GM19438 (cell line): ENCODE results near the gene GALNT10.

Experiments
- ATAC-seq: cut with Tn5 transposase; IDR thresholded peaks from one replicate; pipeline ENCODE4 v1.9.1; 2021; ENCODE audit warnings: low read depth; ENCODE audit not compliant: unreplicated experiment

The GALNT10 gene

GRCh38 chr5:154421868-154422267, 231.3 kb downstream of the GALNT10 start:
- ATAC-seq, result no peak

- ATAC-seq, result no peak
Observed at GRCh38 chr5:154422298-154422697, 231.8 kb downstream of the GALNT10 start.

- no peak for ATAC-seq
Observed at GRCh38 chr5:154428208-154428607, 237.7 kb downstream of the GALNT10 start.

DNA sequence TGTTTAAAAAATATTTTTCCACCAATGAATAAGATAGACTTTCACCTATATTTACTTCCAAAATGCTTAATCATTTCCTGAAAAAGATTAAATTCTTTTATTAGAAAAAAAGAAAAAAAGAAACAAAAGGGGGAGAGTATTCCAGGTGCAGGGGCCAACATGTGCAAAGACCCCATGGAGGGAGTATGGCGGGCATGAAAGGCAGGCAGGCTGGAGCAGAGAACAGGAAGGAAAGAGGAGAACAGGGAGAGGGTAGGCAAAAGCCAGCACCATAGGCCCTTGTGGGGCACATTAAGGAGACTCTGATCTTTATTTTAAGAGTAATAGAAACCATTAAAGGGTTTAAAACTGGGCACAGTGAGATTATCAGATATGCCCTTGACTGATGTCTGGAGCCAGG, 238.8 kb downstream of the GALNT10 start:
- no peak for ATAC-seq

GRCh38 chr5:154430466-154430865, 239.9 kb downstream of the GALNT10 start:
- ATAC-seq, result no peak

DNA sequence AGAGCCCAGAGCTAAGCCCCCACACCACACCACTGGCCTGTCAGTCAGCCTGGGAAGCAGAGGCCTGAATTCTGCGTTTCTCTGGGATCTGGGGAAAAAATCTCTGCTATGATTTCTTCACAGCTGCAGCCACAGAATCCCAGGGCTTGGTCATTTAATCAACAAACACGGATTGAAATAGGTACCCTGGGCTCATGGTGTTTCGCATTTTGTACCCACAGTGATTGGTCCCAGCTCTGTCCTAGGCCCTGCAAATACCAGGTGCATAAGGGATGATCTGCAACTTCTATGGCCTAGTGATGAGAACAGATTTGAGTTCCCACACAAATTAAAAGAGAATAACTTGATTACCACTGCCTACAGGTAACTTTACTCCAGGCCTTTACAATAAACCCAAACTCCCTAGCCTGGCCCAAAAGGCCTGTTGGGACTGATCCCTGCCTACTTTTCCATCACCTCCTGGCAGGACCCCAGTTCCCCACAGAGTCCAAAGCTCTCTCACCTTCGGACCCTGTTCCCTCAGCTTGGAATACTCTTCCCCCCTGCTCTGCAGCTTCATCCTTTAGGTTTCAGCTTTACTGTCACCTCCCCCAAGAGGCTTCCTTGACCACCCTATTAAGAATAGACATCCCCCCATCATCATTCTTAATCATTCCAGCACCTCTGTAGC, 240.6 kb downstream of the GALNT10 start:
- ATAC-seq, result no peak

- ATAC-seq, result no peak
Observed at GRCh38 chr5:154435226-154435625, 244.7 kb downstream of the GALNT10 start.

GRCh38 chr5:154437281-154437965, 246.9 kb downstream of the GALNT10 start:
- no peak for ATAC-seq

- no peak for ATAC-seq
Observed at GRCh38 chr5:154440540-154440939, 250.0 kb downstream of the GALNT10 start.

DNA sequence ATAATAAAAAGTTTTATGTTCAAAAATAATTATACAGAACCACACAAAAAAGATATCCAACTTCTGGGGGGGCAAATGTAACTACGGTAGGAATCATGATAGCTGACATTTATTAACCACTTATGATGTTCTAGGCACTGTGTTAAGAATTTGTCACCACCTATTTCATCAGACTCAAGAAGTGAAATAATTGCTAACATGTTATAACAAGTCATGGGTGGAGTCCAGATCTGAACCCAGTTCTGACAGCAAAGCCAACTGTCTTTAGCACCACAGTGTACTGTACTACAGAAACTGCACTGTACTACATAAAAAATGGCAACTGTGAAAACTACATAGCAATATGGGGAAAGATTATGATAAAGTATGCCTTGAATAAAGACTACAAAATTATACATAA, 252.3 kb downstream of the GALNT10 start:
- no peak for ATAC-seq

DNA sequence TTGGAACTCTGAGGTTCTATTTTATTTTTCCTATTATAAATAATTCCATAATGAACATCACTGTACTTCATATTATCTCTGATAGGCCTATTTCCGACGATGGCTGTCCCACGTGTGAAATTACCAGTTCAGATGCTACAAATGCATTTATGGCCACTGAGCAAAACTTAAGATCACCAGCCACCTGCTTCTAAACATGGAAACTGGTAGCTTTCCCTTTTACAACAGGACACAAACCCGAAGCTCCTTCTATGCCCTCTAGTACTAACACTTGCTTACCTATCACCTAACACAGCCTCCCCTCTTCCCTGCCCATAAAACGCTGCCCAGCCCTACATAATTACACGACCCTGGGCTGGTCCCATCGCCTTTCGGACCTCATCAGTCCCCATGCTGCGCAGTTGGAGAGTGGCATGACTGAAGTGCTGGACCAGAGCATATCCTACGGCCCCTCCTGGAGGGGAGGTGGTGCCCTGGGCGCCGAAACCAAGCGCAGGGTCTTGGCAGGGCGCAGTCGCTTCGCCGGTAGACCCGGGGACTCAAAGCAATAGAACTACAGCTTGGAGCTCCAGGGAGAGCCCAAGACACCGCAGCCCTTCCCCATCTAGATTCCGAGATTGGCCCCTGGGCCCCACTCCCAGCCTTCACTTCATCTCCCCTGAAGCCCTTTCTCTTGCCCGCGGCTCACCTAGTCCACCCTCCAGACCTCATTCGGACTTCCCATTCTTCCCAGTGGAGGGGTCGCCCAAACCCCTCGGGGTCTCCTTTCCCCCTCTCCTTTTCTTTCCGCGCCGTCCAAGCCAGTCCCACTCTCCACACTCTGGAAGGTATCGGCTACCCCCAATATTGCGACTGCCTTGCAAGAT, 254.3 kb downstream of the GALNT10 start:
- ATAC-seq, result peak; percentile 3

- ATAC-seq, result peak; percentile 91
Observed at GRCh38 chr5:154445422-154446194, 255.1 kb downstream of the GALNT10 start, which contains the start of gene SAP30L. Gene SAP30L, plus strand, starts transcription at chr5:154445997. Its CDS starts 608 bp downstream, at chr5:154446605.

- ATAC-seq, result peak; percentile 20
Observed at GRCh38 chr5:154446195-154447088, 255.9 kb downstream of the GALNT10 start.

- ATAC-seq, result no peak
Observed at GRCh38 chr5:154447089-154447725, 256.7 kb downstream of the GALNT10 start.

- no peak for ATAC-seq
Observed at GRCh38 chr5:154449786-154450185, 259.3 kb downstream of the GALNT10 start.

DNA sequence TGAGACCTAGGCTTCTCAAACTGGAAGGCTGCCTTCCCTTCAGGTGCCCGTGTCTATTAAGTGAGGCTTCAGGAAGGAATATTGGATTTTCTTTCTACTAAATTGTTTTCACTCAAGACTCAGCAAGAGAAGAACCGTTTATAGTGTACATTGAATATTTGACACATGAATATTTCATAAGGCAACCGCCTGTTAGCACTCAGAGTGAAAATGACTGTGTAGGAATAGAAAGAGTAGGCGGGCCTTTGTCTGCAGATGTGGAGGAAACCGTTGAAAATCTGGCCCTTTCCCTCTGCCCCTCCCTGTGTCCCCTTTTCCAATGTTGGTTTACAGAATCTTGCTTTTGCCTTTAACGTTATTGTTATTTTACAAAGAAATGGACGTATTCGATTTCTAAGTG, 261.4 kb downstream of the GALNT10 start:
- ATAC-seq, result no peak

DNA sequence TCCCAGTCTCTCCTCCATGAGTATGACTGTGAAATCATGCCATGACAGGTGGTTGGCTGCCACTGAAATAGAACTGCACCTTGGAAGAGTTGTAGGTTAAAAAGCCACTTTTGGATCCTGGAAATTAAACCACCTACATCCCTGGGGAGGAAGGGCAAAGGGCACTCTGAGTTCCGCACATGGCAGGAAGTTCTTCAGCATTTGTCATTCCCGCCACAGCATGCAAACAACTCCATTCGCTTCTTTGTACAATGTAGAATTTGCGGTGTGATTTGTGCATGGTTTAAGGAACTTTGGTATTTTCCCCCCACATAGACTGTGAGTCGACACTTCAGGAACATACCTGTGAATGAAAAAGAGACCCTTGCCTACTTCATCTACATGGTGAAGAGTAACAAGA, 265.1 kb downstream of the GALNT10 start:
- no peak for ATAC-seq

- no peak for ATAC-seq
Observed at GRCh38 chr5:154456540-154456939, 266.0 kb downstream of the GALNT10 start.

- ATAC-seq, result no peak
Observed at GRCh38 chr5:154459015-154459414, 268.5 kb downstream of the GALNT10 start.
